HT1080 (cell line): ENCODE measurements around the gene AOPEP. TPM values are rescaled to one million over a fixed set of nuclear protein-coding genes. Genes with fewer than 3 reads are reported as not detected.

Source experiments
- DNase-seq: peaks from one replicate; pipeline ENCODE4 v3.0.0-alpha.2; 2015; ENCODE audit warnings: low read depth
- total RNA-seq: library from RNA; depleted of rRNA; stranded (reverse); fragments of >200 nt; shearing (Covaris generic); gene quantifications from 2 replicates; pipeline ENCODE4 v1.2.3, GENCODE V29; 2014

AOPEP gene
- total RNA-seq, 1 experiment from 2014 or later, result 25.3 TPM

DNA sequence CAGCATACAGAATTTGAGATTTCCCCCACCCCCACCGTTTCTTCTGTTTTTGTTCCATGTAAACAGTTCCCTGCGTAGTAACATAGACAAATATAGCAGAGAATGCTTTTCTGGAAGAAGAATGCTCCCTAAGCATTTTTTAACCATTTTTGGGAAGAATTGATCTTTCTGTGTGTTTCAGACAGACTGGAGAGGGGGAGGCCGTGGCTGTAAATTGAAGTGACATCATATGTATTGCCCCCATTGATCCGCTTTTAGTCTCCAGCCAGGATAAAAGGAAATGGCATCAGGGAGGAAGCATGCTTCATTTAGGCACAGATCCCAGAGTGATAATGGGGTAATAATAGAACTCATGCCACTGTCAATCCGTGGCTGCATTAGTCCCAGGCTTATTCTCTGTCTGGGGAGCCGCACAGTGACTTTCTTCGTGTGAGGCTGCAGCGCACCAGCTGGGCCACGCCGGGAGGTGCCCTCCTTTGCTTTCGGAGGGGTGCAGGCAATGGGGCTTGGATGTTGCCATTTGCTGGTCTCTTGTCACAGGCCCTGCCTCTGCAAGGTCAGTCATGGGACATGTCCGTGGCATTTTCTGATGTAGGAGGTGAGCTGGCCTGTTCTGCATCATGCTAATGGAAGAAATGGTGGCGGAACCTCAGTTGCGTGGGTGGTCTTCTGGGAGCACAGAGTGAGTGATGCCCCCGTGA, 329.5 kb downstream of the AOPEP start:
- DNase-seq, result no peak

DNA sequence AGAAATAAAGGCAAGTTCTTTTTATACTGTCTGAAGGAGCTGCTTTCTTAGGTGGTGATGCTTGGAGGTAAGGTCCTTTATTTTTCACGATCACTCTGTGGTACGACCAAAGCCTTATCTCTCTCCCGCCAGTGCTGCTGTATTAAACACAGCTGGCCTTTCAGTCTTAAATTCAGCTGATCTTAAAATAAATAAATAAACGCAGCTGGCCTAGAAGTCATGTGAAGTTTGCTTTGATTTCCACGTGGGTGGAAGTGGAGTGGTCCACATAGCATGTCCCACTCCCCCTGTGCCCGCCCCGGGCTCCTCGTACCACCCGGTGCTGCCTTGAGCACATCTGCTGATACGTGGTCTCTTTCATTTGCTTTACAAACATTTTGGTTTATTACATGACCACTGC, 330.6 kb downstream of the AOPEP start:
- no peak for DNase-seq

DNA sequence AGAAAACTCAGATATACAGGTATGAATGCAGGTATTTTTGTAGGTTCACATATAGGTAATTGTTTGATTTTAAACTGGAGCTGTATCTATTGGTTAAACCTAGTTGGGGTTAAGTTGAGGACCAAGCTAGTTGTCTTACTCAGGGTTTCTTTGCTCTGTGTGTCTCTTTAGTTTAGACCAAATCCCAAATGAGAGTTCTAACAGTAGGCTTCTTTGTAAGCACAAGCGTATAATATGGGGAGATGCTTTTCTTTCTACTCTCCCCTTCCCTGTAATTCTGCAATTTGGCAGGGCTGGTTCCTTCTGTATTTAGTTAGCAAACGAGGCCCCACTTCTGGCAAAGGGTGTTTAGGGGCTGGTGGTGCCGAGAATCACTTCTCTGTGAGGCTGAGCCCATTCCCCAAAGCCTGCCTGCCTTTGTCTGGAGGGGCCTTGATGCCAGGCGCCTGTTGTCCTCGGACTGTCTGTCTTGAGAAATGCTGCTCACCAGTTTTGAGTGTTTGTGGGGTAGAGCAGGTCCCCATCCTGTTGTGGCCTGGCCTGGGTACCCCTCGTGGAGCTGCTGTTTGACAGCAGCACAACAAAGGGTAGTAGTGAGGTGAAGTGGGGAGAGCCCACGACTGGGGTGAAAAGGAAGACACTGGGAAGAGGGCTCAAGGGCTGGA, 331.8 kb downstream of the AOPEP start:
- DNase-seq, result no peak

- no peak for DNase-seq
Observed at GRCh38 chr9:95058795-95059386, 332.4 kb downstream of the AOPEP start.

- DNase-seq, result no peak
Observed at GRCh38 chr9:95060234-95060633, 333.7 kb downstream of the AOPEP start.

DNA sequence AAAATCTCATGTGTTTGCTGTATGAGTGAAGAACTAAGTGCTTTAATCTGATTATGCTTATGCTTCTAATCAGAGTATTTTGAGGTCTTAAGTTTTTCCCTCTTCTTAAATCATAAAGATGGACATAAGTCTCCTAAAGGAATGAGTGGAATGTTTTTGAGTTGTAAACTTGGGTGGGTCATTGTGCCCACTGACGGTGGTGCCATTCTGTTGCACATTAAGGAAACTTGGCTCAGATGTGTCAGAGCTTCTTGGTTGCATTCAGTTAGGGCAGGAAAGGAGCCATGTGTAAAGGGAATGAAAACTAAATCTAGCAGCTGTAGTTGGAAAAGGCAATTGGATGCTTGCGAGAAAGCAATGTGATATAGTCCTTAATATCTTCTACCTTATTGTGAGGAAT, 334.4 kb downstream of the AOPEP start:
- no peak for DNase-seq

GRCh38 chr9:95061916-95062595, 335.6 kb downstream of the AOPEP start:
- no peak for DNase-seq

DNA sequence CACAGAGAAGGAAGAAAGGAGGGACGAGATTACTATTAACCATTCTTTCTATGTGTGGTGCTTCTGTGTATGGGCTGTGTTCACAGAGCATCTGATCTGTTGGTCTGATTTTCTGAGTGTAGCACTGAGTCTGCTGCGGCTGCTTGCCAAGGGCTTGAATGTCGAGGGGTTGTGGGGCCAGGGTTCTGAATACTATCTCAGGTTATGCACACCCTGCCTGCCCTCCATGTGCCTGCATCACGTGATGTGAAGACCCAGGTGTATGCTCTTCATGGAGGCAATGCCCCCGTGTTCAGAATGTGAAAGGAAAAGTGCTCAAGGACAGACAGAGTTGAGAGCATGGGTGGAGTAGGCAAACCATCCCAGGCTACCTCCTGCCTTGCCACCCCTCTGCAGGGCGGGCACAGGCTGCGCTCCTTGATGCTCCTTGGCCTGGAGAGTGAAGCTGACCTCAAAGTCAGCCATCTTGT, 336.1 kb downstream of the AOPEP start:
- no peak for DNase-seq

- DNase-seq, result no peak
Observed at GRCh38 chr9:95063300-95063699, 336.8 kb downstream of the AOPEP start.

GRCh38 chr9:95065224-95065623, 338.7 kb downstream of the AOPEP start:
- no peak for DNase-seq

GRCh38 chr9:95067057-95067456, 340.6 kb downstream of the AOPEP start:
- no peak for DNase-seq

GRCh38 chr9:95067897-95068296, 341.4 kb downstream of the AOPEP start:
- DNase-seq, result no peak

GRCh38 chr9:95070549-95071021, 344.1 kb downstream of the AOPEP start:
- no peak for DNase-seq

DNA sequence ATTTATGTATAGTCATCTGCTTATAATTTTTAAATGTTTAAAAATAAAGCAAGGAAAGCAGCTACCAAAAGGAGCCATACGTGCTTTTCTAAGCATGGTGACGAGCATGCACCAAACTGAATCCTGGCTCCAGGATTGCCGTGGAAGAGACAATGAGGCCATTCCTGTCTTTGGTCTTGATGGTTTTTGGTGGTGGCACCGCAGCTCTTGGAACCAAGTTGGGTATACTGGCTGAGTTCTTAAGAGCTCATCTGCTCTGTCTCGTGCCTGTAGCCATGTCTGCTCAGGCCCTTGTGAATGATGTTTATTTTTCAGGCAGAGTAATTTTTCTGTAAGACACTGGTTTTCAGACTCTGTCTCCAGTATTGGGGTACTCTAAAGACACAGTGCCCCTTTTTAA, 345.0 kb downstream of the AOPEP start:
- no peak for DNase-seq

GRCh38 chr9:95071925-95072324, 345.4 kb downstream of the AOPEP start:
- no peak for DNase-seq

- peak; percentile 27 for DNase-seq
Observed at GRCh38 chr9:95073042-95073607, 346.6 kb downstream of the AOPEP start.

GRCh38 chr9:95073918-95074317, 347.4 kb downstream of the AOPEP start:
- DNase-seq, result no peak

DNA sequence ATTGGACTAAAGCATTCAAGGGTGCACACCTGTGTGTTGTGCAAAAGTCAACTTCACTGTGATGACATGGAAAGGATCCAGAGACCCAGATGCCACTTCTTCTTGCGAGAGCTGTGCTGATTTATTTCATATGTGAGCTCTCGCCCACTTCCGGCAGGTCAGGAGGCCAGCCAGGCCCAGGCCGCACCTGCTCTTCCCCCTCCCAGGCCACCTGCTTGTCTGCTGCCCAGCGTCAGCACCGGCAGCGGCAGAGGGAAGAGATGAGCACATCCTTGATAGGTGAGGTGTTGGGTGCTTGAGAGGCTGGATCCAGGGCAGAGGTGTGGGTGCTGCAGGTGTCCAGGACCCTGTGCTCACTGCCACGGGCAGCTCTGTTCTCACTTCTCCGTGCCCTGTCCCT, 348.1 kb downstream of the AOPEP start:
- no peak for DNase-seq

DNA sequence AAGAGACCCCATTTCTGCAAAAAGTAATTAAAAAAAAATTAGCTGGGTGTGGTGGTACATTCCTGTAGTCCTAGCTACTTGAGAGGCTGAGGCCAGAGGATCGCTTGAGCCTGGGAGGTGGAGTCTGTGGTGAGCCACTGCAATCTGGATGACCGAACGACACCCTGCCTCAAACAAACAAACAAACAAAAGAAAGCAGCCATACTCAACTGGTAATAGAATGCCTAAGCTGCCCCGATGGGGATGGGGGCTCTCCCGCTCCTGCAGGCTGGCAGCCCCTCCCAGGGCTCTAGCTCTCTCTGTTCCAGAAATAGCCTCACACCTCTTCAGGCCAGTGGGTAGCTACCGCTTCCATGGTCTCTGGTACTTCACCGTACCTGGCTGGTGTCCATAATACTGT, 349.2 kb downstream of the AOPEP start:
- DNase-seq, result no peak

GRCh38 chr9:95076696-95077052, 350.2 kb downstream of the AOPEP start:
- DNase-seq, result no peak

- no peak for DNase-seq
Observed at GRCh38 chr9:95077053-95077765, 350.7 kb downstream of the AOPEP start.
